Cardiac muscle cell (in vitro differentiated cells and primary cell): Measurements from ENCODE around the gene ZNF771. TPM values are rescaled to one million over a fixed set of nuclear protein-coding genes. Genes with fewer than 3 reads are reported as not detected.

ENCODE experiments used
- DNase-seq, 2 donors: peaks; one replicate each; pipeline versions ENCODE4 v3.0.0 to v3.0.0-alpha.2; 2010 to 2017; ENCODE audit warnings: low read depth in 1 of 2, low spot score in 1 of 2
- H3K27ac ChIP-seq: fragments of 200-600 bp; sonication (generic); 2 replicates; pipeline ENCODE4 v1.5.1; 2016
- H3K27me3 ChIP-seq: fragments of 200-600 bp; sonication (generic); 2 replicates; pipeline ENCODE4 v1.6.0; 2016; ENCODE audit warnings: control low read depth
- H3K36me3 ChIP-seq: fragments of 200-600 bp; sonication (generic); 2 replicates; pipeline ENCODE4 v1.5.1; 2016; ENCODE audit warnings: control low read depth
- H3K4me1 ChIP-seq: fragments of 200-600 bp; sonication (generic); 2 replicates; pipeline ENCODE4 v1.8.1; 2017; ENCODE audit warnings: low read depth, mild to moderate bottlenecking, mixed run types
- H3K4me3 ChIP-seq: fragments of 200-600 bp; sonication (generic); 2 replicates; pipeline ENCODE4 v1.5.1; 2016; ENCODE audit warnings: mild to moderate bottlenecking
- H3K9me3 ChIP-seq: fragments of 200-600 bp; sonication (generic); 2 replicates; pipeline ENCODE4 v1.5.1; 2017; ENCODE audit warnings: low read depth, mild to moderate bottlenecking, control low read depth
- CTCF ChIP-seq: IDR thresholded peaks from 2 replicates; pipeline ENCODE4 v1.5.1; 2012; ENCODE audit warnings: low read depth, mild to moderate bottlenecking, low read length
- polyA plus RNA-seq: library from polyadenylated mRNA; unstranded; fragments of >200 nt; fragmentation: Nextera tagmentation; extraction: Ambion mirVana; gene quantifications from 2 replicates; pipeline ENCODE4 v1.2.1, GENCODE V29; 2016
- total RNA-seq: library from RNA; depleted of rRNA; stranded (reverse); fragments of >200 nt; gene quantifications from 2 replicates; pipeline ENCODE4 v1.2.3, GENCODE V29; 2016

ZNF771 gene
- total and polyA plus RNA-seq, 2 experiments from 2014 or later, result 31.5 to 36.1 TPM

GRCh38 chr16:30398661-30399434 lies 8.6 kb upstream of the ZNF771 start:
- Histone ChIP-seq H3K4me3 (no peak overlapping the region), H3K9me3 (no peaks in the 10 kb centered on the region), H3K27me3 (no peaks in the 10 kb centered on the region), H3K36me3 (no peaks in the 10 kb centered on the region), H3K4me1 (peaks cover 20% of the 10 kb centered on the region), H3K27ac (peak overlapping the region; percentile 99)
- DNase-seq, result no peak
- no peak for TF ChIP-seq CTCF

GRCh38 chr16:30399435-30400186 lies 7.8 kb upstream of the ZNF771 start:
- TF ChIP-seq CTCF, result no peak
- no peaks in the 10 kb centered on the region for H3K27me3 ChIP-seq
- DNase-seq, result no peak
- H3K9me3 ChIP-seq, result no peaks in the 10 kb centered on the region
- H3K4me1 ChIP-seq, result peaks cover 15% of the 10 kb centered on the region
- H3K27ac ChIP-seq, result peak overlapping the region; percentile 99
- no peaks in the 10 kb centered on the region for H3K36me3 ChIP-seq
- H3K4me3 ChIP-seq, result peak overlapping the region; percentile 59

GRCh38 chr16:30401768-30402425 lies 5.5 kb upstream of the ZNF771 start:
- Histone ChIP-seq H3K27ac (peak overlapping the region; percentile 99), H3K27me3 (no peaks in the 10 kb centered on the region), H3K36me3 (no peaks in the 10 kb centered on the region), H3K4me3 (no peak overlapping the region), H3K9me3 (no peaks in the 10 kb centered on the region), H3K4me1 (peaks cover 10% of the 10 kb centered on the region)
- no peak for TF ChIP-seq CTCF
- DNase-seq, result no peak

GRCh38 chr16:30406795-30407101 lies 658 bp upstream of the ZNF771 start:
- DNase-seq, result no peak
- H3K36me3 ChIP-seq, result no peaks in the 10 kb centered on the region
- H3K4me1 ChIP-seq, result no peaks in the 10 kb centered on the region
- H3K27me3 ChIP-seq, result no peaks in the 10 kb centered on the region
- no peaks in the 10 kb centered on the region for H3K9me3 ChIP-seq
- no peak for TF ChIP-seq CTCF
- H3K4me3 ChIP-seq, result peak overlapping the region; percentile 46
- no peak overlapping the region for H3K27ac ChIP-seq

GRCh38 chr16:30407804-30408534 lies 563 bp downstream of the ZNF771 start:
- DNase-seq, result no peak
- H3K36me3 ChIP-seq, result peaks cover 3% of the 10 kb centered on the region
- H3K27me3 ChIP-seq, result no peaks in the 10 kb centered on the region
- TF ChIP-seq CTCF, result no peak
- H3K4me3 ChIP-seq, result peak overlapping the region; percentile 46
- no peaks in the 10 kb centered on the region for H3K9me3 ChIP-seq
- H3K4me1 ChIP-seq, result no peaks in the 10 kb centered on the region
- H3K27ac ChIP-seq, result peak overlapping the region; percentile 66
